OCI-LY1 (cell line): ENCODE results near the gene SCRG1.

ENCODE experiments used
- CTCF ChIP-seq: fragments of 200-600 bp; sonication (generic), shearing (Covaris generic); IDR thresholded peaks from 2 replicates; pipeline ENCODE4 v1.5.1; 2017; ENCODE audit warnings: mild to moderate bottlenecking, antibody characterized with exemption, low read length, moderate library complexity, mixed read lengths
- EZH2 ChIP-seq: fragments of 200-600 bp; sonication (generic), shearing (Covaris generic); IDR thresholded peaks from 2 replicates; pipeline ENCODE4 v1.8.0; 2017; ENCODE audit warnings: borderline replicate concordance, mixed run types, mild to moderate bottlenecking, antibody characterized with exemption, low read length, moderate library complexity, mixed read lengths

DNA sequence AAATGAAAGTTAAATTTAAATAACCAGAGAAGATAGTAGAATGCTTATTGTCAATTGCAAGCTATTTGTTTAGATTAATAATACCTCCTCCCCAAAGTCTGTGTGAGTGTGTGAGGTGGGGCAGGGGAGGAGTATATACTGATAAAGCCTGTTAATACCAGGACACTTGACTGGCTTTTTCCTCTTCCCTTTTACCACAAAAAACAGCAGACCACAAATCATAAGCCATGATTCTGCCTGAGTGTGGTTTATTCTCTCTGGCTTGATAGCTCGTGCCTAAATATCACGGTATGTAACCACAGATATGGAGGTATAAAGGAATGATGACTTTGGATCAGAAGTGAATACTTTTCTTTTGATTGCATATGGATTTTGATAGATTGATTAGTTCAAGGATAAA is 21.9 kb upstream of the SCRG1 start:
- TF ChIP-seq CTCF: no peak
- TF ChIP-seq EZH2: no peak
